Ovary (tissue), 9 donors: Measurements from ENCODE around the gene LRRC32. TPM values are rescaled to one million over a fixed set of nuclear protein-coding genes. Genes with fewer than 3 reads are reported as not detected.

ENCODE experiments used
- polyA plus RNA-seq, 2 donors: library from polyadenylated mRNA; stranded (reverse); fragments of 200-250 nt in 1 of 2; fragments of 350-450 nt in 1 of 2; fragmentation: Illumina TruSeq in 1 of 2; extraction: RNeasy Lipid Tissue Mini Kit (QIAGEN cat#74804) in 1 of 2; gene quantifications; one replicate each; pipeline ENCODE4 v1.2.3, GENCODE V29; 2013 to 2014
- total RNA-seq, 7 donors: library from RNA; depleted of rRNA in 2 of 7; stranded (reverse); fragments of >200 nt in 2 of 7; fragmentation: NEBNext Ultra II Directional in 3 of 7; extraction: Animal tissue kit (Norgen Biotek cat#: 25700) in 3 of 7; gene quantifications; one replicate each; pipeline versions ENCODE4 v1.1.0 to v1.2.4, GENCODE V29; 2016 to 2023
- donor health status: DM: no; HTN: no; CAD: no; lungs with moderate emphysema.
- donor health status: DM: no; HTN: no; CAD: no.
- donor health status: Bipolar disorder and iron deficiency.
- donor health status: DM: yes; HTN: yes; CAD: no.
- donor health status: DM: no; HTN: no; CAD: no.
- donor health status: DM: yes; HTN: yes; CAD: no.

LRRC32 gene
- total and polyA plus RNA-seq, 9 donors: 3.2 to 47.1 (median 29.5) TPM

Other genes starting within 250 kb of the LRRC32 start
- gene EMSY, start 225.7 kb downstream of the LRRC32 start, total RNA-seq: 10 to 100 TPM; 24.2 to 56.0 (median 30.0) TPM
- gene EMSY, start 225.7 kb downstream of the LRRC32 start, polyA plus RNA-seq: 10 to 100 TPM in 1 of 2 donors, 1 to 10 TPM in 1; 8.8 to 21.5 TPM
- gene TSKU, start 112.6 kb upstream of the LRRC32 start, total RNA-seq: 100 to 1,000 TPM in 1 of 7 donors, 10 to 100 TPM in 6; 19.2 to 114 (median 67.0) TPM
- gene TSKU, start 112.6 kb upstream of the LRRC32 start, polyA plus RNA-seq: 10 to 100 TPM; 19.3 to 22.0 TPM
- gene ACER3, start 190.2 kb upstream of the LRRC32 start, total RNA-seq: 10 to 100 TPM in 3 of 7 donors, 1 to 10 TPM in 4; 3.5 to 20.7 (median 8.4) TPM
- gene ACER3, start 190.2 kb upstream of the LRRC32 start, polyA plus RNA-seq: 1 to 10 TPM; 2.4 to 8.8 TPM